22Rv1 (cell line): ENCODE measurements around the gene ARID5A.

Experiments
- ZFX ChIP-seq: fragments of 450-650 bp; IDR thresholded peaks from 2 replicates; pipeline ENCODE4 v1.6.1; 2017; ENCODE audit warnings: antibody characterized with exemption, borderline replicate concordance
- TF ChIP-seq, protein P1 (sequence below): fragments of 450-650 bp; IDR thresholded peaks from 2 replicates; pipeline ENCODE4 v1.5.1; 2017; ENCODE audit warnings: mild to moderate bottlenecking

DNA sequence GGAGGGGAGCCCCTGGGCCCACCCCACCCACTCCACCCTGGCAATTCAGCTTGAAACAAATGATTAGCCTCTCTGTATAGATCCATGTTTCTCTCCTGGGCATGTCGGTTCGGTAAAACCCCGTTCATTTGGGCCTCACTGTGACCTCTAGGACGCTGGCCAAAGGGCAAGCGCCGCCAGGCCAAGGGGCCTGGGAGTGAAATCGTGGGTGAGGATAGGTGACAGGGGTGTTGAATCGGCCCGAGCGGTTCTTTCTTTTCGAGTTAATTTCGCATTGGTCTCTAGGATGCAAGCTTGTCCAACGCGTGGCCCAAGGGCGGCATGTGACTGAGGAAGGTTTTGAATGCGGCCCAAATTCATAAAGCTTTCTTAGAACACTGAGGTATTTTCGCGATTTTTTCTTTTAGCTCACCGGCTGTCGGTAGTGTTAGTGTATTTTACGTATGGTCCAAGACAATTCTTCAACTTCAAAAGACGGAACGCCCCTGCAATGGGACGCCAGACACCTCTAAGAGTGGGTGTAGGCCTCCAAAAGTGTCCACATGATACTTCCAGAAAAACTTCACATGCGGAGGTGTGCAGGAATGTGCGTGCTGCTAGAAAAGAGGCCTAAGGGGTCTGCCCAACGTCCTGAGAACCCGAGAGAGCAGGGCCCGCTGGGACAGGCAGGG is 9.8 kb upstream of the ARID5A start:
- TF ChIP-seq, protein P1, sequence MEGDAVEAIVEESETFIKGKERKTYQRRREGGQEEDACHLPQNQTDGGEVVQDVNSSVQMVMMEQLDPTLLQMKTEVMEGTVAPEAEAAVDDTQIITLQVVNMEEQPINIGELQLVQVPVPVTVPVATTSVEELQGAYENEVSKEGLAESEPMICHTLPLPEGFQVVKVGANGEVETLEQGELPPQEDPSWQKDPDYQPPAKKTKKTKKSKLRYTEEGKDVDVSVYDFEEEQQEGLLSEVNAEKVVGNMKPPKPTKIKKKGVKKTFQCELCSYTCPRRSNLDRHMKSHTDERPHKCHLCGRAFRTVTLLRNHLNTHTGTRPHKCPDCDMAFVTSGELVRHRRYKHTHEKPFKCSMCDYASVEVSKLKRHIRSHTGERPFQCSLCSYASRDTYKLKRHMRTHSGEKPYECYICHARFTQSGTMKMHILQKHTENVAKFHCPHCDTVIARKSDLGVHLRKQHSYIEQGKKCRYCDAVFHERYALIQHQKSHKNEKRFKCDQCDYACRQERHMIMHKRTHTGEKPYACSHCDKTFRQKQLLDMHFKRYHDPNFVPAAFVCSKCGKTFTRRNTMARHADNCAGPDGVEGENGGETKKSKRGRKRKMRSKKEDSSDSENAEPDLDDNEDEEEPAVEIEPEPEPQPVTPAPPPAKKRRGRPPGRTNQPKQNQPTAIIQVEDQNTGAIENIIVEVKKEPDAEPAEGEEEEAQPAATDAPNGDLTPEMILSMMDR = no peak
- no peak for TF ChIP-seq ZFX
